ENCODE data around the gene GNG13. TPM values are rescaled to one million over a fixed set of nuclear protein-coding genes. Genes with fewer than 3 reads are reported as not detected.

GNG13 gene
- total and polyA plus RNA-seq, 2 of the 4 experiments (the other 2 are of a cell fraction) = not detected

DNA sequence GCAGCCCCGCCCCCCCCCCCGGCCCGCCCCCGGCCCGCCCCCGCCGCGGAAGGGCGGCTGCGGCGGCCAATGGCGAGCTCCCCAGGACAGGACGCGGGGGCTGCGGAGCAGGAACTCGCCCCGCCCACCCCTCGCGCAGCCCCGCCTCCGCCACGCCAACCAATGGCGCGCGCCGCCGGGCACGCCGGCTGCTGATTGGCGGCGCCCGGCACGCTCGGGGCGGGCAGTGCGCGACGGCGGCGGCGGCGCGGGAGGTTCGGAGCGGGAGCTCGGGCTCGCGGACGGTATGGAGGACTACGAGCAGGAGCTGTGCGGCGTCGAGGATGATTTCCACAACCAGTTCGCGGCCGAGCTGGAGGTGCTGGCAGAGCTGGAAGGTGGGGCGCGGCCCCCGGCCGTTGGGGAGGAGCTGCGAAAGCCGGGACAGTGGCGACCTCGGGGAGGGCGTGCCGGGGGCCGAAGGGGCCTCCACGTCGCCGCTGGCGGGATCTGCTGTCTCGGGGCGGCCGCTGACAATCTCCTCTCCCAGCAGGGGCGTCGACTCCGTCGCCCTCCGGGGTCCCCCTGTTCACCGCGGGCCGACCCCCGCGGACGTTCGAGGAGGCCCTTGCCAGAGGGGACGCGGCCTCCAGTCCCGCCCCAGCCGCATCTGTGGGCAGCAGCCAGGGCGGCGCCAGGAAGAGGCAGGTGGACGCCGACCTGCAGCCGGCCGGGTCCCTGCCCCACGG lies 12.0 kb downstream of the GNG13 start, which contains the start of gene CHTF18:
Gene CHTF18 (plus strand): TSS at position 222 of the 728 bp plus-strand sequence. CDS start 65 bp downstream, at position 287.
- intact Hi-C loops (cut with micrococcal nuclease) (loop anchor here (2.0 to 5.0 kb wide), 3 partner anchors 46 to 76 kb away; partner anchors contain the start of genes CCDC78, CIAO3 and HAGHL), in situ Hi-C loops (cut with MboI; ENCODE audit: low sequenced_read_pairs) (loop anchor here (5.0 kb wide), 1 partner anchor 76 kb away; no protein-coding TSS in a partner anchor), dilution Hi-C loops (cut with HindIII; ENCODE audit: low sequenced_read_pairs, unreplicated experiment) (no loop called here)
- H3K18ac ChIP-seq (ENCODE audit: low read depth, low read length) = no peak within 1 kb of the TSS
- peak within 1 kb of the TSS; percentile 97 for H3K4me2 ChIP-seq (ENCODE audit: low read depth, low read length)
- H3K9ac ChIP-seq (ENCODE audit: low read depth, low read length) = peak within 1 kb of the TSS; percentile 91
- peak within 1 kb of the TSS; percentile 4; the same call in 1 of the 2 replicates for H4K5ac ChIP-seq (ENCODE audit: low read depth, low read length)
- peak within 1 kb of the TSS; percentile 99 for H2AK9ac ChIP-seq (replicated peaks; ENCODE audit: low read depth, low read length, poor library complexity)
- H3K27me3 ChIP-seq (ENCODE audit: control insufficient read depth, insufficient read depth, low read length) = no peaks in the 10 kb centered on the region
- 0% methylated on average over 64 of the region's 97 CpGs; no CpG with 5 or more reads in 1 of the 2 experiments for WGBS, 2 experiments (ENCODE audit: extremely low coverage in 2 of 2, insufficient read length in 1 of 2)
- peak within 1 kb of the TSS; percentile 13 for H2AK5ac ChIP-seq (ENCODE audit: low read depth, low read length)
- H3K4ac ChIP-seq (ENCODE audit: low read depth, low read length) = peak within 1 kb of the TSS; percentile 61
- no peak within 1 kb of the TSS for H2BK120ac ChIP-seq (ENCODE audit: low read depth, low read length)
- H3K4me3 ChIP-seq (ENCODE audit: insufficient read depth, low read depth, low read length) = peak within 1 kb of the TSS; percentile 99
- peaks cover 17% of the 10 kb centered on the region for H3K36me3 ChIP-seq (ENCODE audit: control insufficient read depth, insufficient read depth, low read length)
- POLR2A ChIA-PET (ENCODE audit: unreplicated experiment) = interaction anchor here (0.6 kb wide), 1 partner anchor 102 kb away, joined by 4 read pairs; no protein-coding TSS in a partner anchor
- ATAC-seq (ENCODE audit: low read depth) (peak; percentile 96), DNase-seq (peak; percentile 86)
- no peak within 1 kb of the TSS for H4K91ac ChIP-seq (ENCODE audit: insufficient read depth, low read depth, low read length)
- H4K20me1 ChIP-seq (ENCODE audit: insufficient read depth, low read length) = peaks cover 25% of the 10 kb centered on the region
- H3K56ac ChIP-seq (ENCODE audit: extremely low read depth, insufficient read depth, low read length) = 0 out of 2 replicates have a peak within 1 kb of the TSS, but pooled peaks have one; percentile 41
- H3K23ac ChIP-seq (ENCODE audit: low read depth, low read length) = no peak within 1 kb of the TSS
- peak within 1 kb of the TSS; percentile 72 for H2BK5ac ChIP-seq (ENCODE audit: low read depth, low read length, poor library complexity, severe bottlenecking)
- H3K9me1 ChIP-seq (ENCODE audit: insufficient read depth, low read length) = no peaks in the 10 kb centered on the region
- peak within 1 kb of the TSS; percentile 45 for H3K14ac ChIP-seq (replicated peaks; ENCODE audit: low read depth, low read length)
- CTCF ChIA-PET = no interaction called here
- H2BK20ac ChIP-seq (ENCODE audit: low read depth, low read length) = no peak within 1 kb of the TSS
- H3K4me1 ChIP-seq (ENCODE audit: control insufficient read depth, insufficient read depth, low read length) = peaks cover 13% of the 10 kb centered on the region; the same call in 1 of the 2 replicates
- peak within 1 kb of the TSS; percentile 93 for H2AFZ ChIP-seq (replicated peaks; ENCODE audit: low read length, poor library complexity)
- no peaks in the 10 kb centered on the region for H3K9me3 ChIP-seq (ENCODE audit: control insufficient read depth, insufficient read depth, low read length)
- H2BK15ac ChIP-seq (ENCODE audit: low read depth, low read length) = no peak within 1 kb of the TSS
- peaks cover 4 to 35% of the 10 kb centered on the region in 2 experiments; a peak in 2 of 4 replicates for H3K79me1 ChIP-seq (ENCODE audit: low read depth in 1 of 2, low read length in 2 of 2)
- no TSS peak for BruUV-seq (replicated peaks)
- peak within 1 kb of the TSS; percentile 67 for H3K27ac ChIP-seq (ENCODE audit: insufficient read depth, low read length)
- peak within 1 kb of the TSS in 1 of 2 experiments; percentile 53; a peak in 1 of 4 replicates for H4K8ac ChIP-seq (ENCODE audit: low read depth in 2 of 2, low read length in 2 of 2)
- no peak for TF ChIP-seq RAD21 (IDR thresholded peaks at IDR 0.05; ENCODE audit: low read length)
- TF ChIP-seq, protein P1, sequence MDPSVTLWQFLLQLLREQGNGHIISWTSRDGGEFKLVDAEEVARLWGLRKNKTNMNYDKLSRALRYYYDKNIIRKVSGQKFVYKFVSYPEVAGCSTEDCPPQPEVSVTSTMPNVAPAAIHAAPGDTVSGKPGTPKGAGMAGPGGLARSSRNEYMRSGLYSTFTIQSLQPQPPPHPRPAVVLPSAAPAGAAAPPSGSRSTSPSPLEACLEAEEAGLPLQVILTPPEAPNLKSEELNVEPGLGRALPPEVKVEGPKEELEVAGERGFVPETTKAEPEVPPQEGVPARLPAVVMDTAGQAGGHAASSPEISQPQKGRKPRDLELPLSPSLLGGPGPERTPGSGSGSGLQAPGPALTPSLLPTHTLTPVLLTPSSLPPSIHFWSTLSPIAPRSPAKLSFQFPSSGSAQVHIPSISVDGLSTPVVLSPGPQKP (IDR thresholded peaks at IDR 0.05; ENCODE audit: borderline replicate concordance, low read depth, low read length) = no peak
- TF ChIP-seq, protein P2, sequence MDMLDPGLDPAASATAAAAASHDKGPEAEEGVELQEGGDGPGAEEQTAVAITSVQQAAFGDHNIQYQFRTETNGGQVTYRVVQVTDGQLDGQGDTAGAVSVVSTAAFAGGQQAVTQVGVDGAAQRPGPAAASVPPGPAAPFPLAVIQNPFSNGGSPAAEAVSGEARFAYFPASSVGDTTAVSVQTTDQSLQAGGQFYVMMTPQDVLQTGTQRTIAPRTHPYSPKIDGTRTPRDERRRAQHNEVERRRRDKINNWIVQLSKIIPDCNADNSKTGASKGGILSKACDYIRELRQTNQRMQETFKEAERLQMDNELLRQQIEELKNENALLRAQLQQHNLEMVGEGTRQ (IDR thresholded peaks at IDR 0.05; ENCODE audit: low read depth, low read length) = peak; percentile 73
- peak; percentile 80 for TF ChIP-seq BHLHE40 (IDR thresholded peaks at IDR 0.05; ENCODE audit: low read depth, low read length)
- TF ChIP-seq, protein P3, sequence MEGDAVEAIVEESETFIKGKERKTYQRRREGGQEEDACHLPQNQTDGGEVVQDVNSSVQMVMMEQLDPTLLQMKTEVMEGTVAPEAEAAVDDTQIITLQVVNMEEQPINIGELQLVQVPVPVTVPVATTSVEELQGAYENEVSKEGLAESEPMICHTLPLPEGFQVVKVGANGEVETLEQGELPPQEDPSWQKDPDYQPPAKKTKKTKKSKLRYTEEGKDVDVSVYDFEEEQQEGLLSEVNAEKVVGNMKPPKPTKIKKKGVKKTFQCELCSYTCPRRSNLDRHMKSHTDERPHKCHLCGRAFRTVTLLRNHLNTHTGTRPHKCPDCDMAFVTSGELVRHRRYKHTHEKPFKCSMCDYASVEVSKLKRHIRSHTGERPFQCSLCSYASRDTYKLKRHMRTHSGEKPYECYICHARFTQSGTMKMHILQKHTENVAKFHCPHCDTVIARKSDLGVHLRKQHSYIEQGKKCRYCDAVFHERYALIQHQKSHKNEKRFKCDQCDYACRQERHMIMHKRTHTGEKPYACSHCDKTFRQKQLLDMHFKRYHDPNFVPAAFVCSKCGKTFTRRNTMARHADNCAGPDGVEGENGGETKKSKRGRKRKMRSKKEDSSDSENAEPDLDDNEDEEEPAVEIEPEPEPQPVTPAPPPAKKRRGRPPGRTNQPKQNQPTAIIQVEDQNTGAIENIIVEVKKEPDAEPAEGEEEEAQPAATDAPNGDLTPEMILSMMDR (conservative IDR thresholded peaks at IDR 0.05; ENCODE audit: low read depth, low read length) = no peak
- TF ChIP-seq CHD1 (IDR thresholded peaks at IDR 0.05; ENCODE audit: low read depth, low read length) = no peak
- TF ChIP-seq MAZ (IDR thresholded peaks at IDR 0.05; ENCODE audit: borderline replicate concordance, low read depth, low read length) = peak; percentile 48; the same call in 1 of the 2 replicates
- no peak for TF ChIP-seq RFX5 (IDR thresholded peaks at IDR 0.05; ENCODE audit: low read depth, low read length)
- TF ChIP-seq NFE2L2 (IDR thresholded peaks at IDR 0.05; ENCODE audit: low read depth, low read length) = no peak
- peak; percentile 86 for TF ChIP-seq MXI1 (IDR thresholded peaks at IDR 0.05; ENCODE audit: borderline replicate concordance, low read depth, low read length)
- no peak for TF ChIP-seq CEBPB (IDR thresholded peaks at IDR 0.05; ENCODE audit: low read depth, low read length)
- TF ChIP-seq POLR2A (IDR thresholded peaks at IDR 0.05; ENCODE audit: low read depth, low read length) = no peak
- TF ChIP-seq SMC3 (IDR thresholded peaks at IDR 0.05; ENCODE audit: low read depth, low read length) = no peak
- TF ChIP-seq RCOR1 (IDR thresholded peaks at IDR 0.05; ENCODE audit: insufficient replicate concordance, low read length) = no peak

Data from IMR-90 (cell line).